Measurements from ENCODE around the gene NPPB. TPM values are rescaled to one million over a fixed set of nuclear protein-coding genes. Genes with fewer than 3 reads are reported as not detected.

The NPPB gene
- polyA plus RNA-seq, 1 donor from 2014 or later, result not detected

GRCh38 chr1:11851180-11851579 is 7.6 kb downstream of the NPPB start:
- H4K20me1 ChIP-seq (ENCODE audit: insufficient read depth), result no peaks in the 10 kb centered on the region
- no peaks in the 10 kb centered on the region for H3K79me2 ChIP-seq (replicated peaks; ENCODE audit: insufficient read depth, low read length)
- H3F3A ChIP-seq (ENCODE audit: insufficient read depth, low read length, poor library complexity, severe bottlenecking), result no peaks in the 10 kb centered on the region
- H3K4me2 ChIP-seq (ENCODE audit: low read length), result no peak overlapping the region
- no peaks in the 10 kb centered on the region for H3K9me2 ChIP-seq (ENCODE audit: insufficient read depth, low read length)
- no peaks in the 10 kb centered on the region for H3K27me3 ChIP-seq (ENCODE audit: insufficient read depth, low read depth, low read length)
- H3K27ac ChIP-seq (ENCODE audit: low read length), result no peak overlapping the region
- no peak overlapping the region for H3K9ac ChIP-seq (ENCODE audit: low read length)
- H3K36me3 ChIP-seq (ENCODE audit: insufficient read depth, low read length), result no peaks in the 10 kb centered on the region
- H2AFZ ChIP-seq (ENCODE audit: low read depth, low read length), result no peak overlapping the region
- TF ChIP-seq CTCF (IDR thresholded peaks at IDR 0.05; ENCODE audit: poor library complexity, severe bottlenecking) (no peak), EP300 (conservative IDR thresholded peaks at IDR 0.05; ENCODE audit: poor library complexity, severe bottlenecking) (no peak), TAF1 (IDR thresholded peaks at IDR 0.05; ENCODE audit: low read depth) (no peak), MXI1 (conservative IDR thresholded peaks at IDR 0.05; ENCODE audit: poor library complexity, severe bottlenecking) (no peak), REST (IDR thresholded peaks at IDR 0.05; ENCODE audit: borderline replicate concordance) (no peak)
- H3K9me3 ChIP-seq (ENCODE audit: low read length), result no peaks in the 10 kb centered on the region
- H3K4me3 ChIP-seq (ENCODE audit: low read length), result no peak overlapping the region

GRCh38 chr1:11850156-11850555 is 8.6 kb downstream of the NPPB start:
- H3F3A ChIP-seq (ENCODE audit: insufficient read depth, low read length, poor library complexity, severe bottlenecking), result no peaks in the 10 kb centered on the region
- H3K9me2 ChIP-seq (ENCODE audit: insufficient read depth, low read length), result no peaks in the 10 kb centered on the region
- no peaks in the 10 kb centered on the region for H4K20me1 ChIP-seq (ENCODE audit: insufficient read depth)
- no peaks in the 10 kb centered on the region for H3K36me3 ChIP-seq (ENCODE audit: insufficient read depth, low read length)
- H3K79me2 ChIP-seq (replicated peaks; ENCODE audit: insufficient read depth, low read length), result no peaks in the 10 kb centered on the region
- no peak overlapping the region for H3K27ac ChIP-seq (ENCODE audit: low read length)
- no peak overlapping the region for H2AFZ ChIP-seq (ENCODE audit: low read depth, low read length)
- H3K9me3 ChIP-seq (ENCODE audit: low read length), result no peaks in the 10 kb centered on the region
- H3K9ac ChIP-seq (ENCODE audit: low read length), result no peak overlapping the region
- no peak overlapping the region for H3K4me3 ChIP-seq (ENCODE audit: low read length)
- TF ChIP-seq POLR2AphosphoS5 (IDR thresholded peaks at IDR 0.05) (no peak), MXI1 (conservative IDR thresholded peaks at IDR 0.05; ENCODE audit: poor library complexity, severe bottlenecking) (no peak), TAF1 (IDR thresholded peaks at IDR 0.05; ENCODE audit: low read depth) (no peak)
- no peak overlapping the region for H3K4me2 ChIP-seq (ENCODE audit: low read length)
- no peaks in the 10 kb centered on the region for H3K27me3 ChIP-seq (ENCODE audit: insufficient read depth, low read depth, low read length)

GRCh38 chr1:11848373-11848700 is 10.4 kb downstream of the NPPB start:
- Histone ChIP-seq H3K27me3 (ENCODE audit: insufficient read depth, low read depth, low read length) (no peaks in the 10 kb centered on the region), H3K27ac (ENCODE audit: low read length) (no peak overlapping the region), H3K79me2 (replicated peaks; ENCODE audit: insufficient read depth, low read length) (no peaks in the 10 kb centered on the region), H3K36me3 (ENCODE audit: insufficient read depth, low read length) (no peaks in the 10 kb centered on the region), H3K9me2 (ENCODE audit: insufficient read depth, low read length) (no peaks in the 10 kb centered on the region), H3F3A (ENCODE audit: insufficient read depth, low read length, poor library complexity, severe bottlenecking) (no peaks in the 10 kb centered on the region), H3K9ac (ENCODE audit: low read length) (no peak overlapping the region), H4K20me1 (ENCODE audit: insufficient read depth) (no peaks in the 10 kb centered on the region), H3K4me2 (ENCODE audit: low read length) (no peak overlapping the region), H3K9me3 (ENCODE audit: low read length) (no peaks in the 10 kb centered on the region), H3K4me3 (ENCODE audit: low read length) (no peak overlapping the region), H2AFZ (ENCODE audit: low read depth, low read length) (no peak overlapping the region)
- TF ChIP-seq CTCF (IDR thresholded peaks at IDR 0.05; ENCODE audit: poor library complexity, severe bottlenecking), result no peak
- TF ChIP-seq POLR2AphosphoS5 (IDR thresholded peaks at IDR 0.05), result no peak
- no peak for TF ChIP-seq RAD21 (conservative IDR thresholded peaks at IDR 0.05)
- TF ChIP-seq SMC3 (conservative IDR thresholded peaks at IDR 0.05; ENCODE audit: poor library complexity), result no peak
- TF ChIP-seq TAF1 (IDR thresholded peaks at IDR 0.05; ENCODE audit: low read depth), result no peak
- no peak for TF ChIP-seq REST (IDR thresholded peaks at IDR 0.05; ENCODE audit: borderline replicate concordance)
- no peak for TF ChIP-seq MXI1 (conservative IDR thresholded peaks at IDR 0.05; ENCODE audit: poor library complexity, severe bottlenecking)
- TF ChIP-seq EP300 (conservative IDR thresholded peaks at IDR 0.05; ENCODE audit: poor library complexity, severe bottlenecking), result no peak
- TF ChIP-seq EZH2 (IDR thresholded peaks at IDR 0.05; ENCODE audit: borderline replicate concordance, insufficient read depth, low read length, poor library complexity, severe bottlenecking), result no peak

All from neural cell (in vitro differentiated cells).